GM18498 (cell line): Measurements from ENCODE around the gene RXFP1.

ENCODE experiments used
- ATAC-seq: cut with Tn5 transposase; IDR thresholded peaks from one replicate; pipeline ENCODE4 v1.9.1; 2021; ENCODE audit warnings: mild to moderate bottlenecking, moderate library complexity; ENCODE audit not compliant: unreplicated experiment

The RXFP1 gene

GRCh38 chr4:158540125-158540907 lies 18.6 kb downstream of the RXFP1 start:
- ATAC-seq, result no peak

GRCh38 chr4:158541506-158541905 lies 19.8 kb downstream of the RXFP1 start:
- no peak for ATAC-seq

- no peak for ATAC-seq
These were observed 21.5 kb downstream of the RXFP1 start for GRCh38 chr4:158543191-158543590.

GRCh38 chr4:158544141-158544540 lies 22.5 kb downstream of the RXFP1 start:
- no peak for ATAC-seq

- no peak for ATAC-seq
These were observed 31.7 kb downstream of the RXFP1 start for GRCh38 chr4:158553364-158553763.

- ATAC-seq, result no peak
These were observed 38.6 kb downstream of the RXFP1 start for GRCh38 chr4:158560284-158560683.

- ATAC-seq, result no peak
These were observed 45.2 kb downstream of the RXFP1 start for GRCh38 chr4:158566860-158567259.

- ATAC-seq, result no peak
These were observed 50.1 kb downstream of the RXFP1 start for GRCh38 chr4:158571736-158572135.

GRCh38 chr4:158572608-158573007 lies 50.9 kb downstream of the RXFP1 start:
- ATAC-seq, result no peak

- no peak for ATAC-seq
These were observed 56.8 kb downstream of the RXFP1 start for GRCh38 chr4:158578476-158578875.

- ATAC-seq, result no peak
These were observed 58.4 kb downstream of the RXFP1 start for GRCh38 chr4:158580064-158580463.

- no peak for ATAC-seq
These were observed 59.5 kb downstream of the RXFP1 start for GRCh38 chr4:158581161-158581560.

- ATAC-seq, result no peak
These were observed 65.2 kb downstream of the RXFP1 start for GRCh38 chr4:158586881-158587280.

- no peak for ATAC-seq
These were observed 66.6 kb downstream of the RXFP1 start for GRCh38 chr4:158588285-158588684.

GRCh38 chr4:158588777-158589176 lies 67.1 kb downstream of the RXFP1 start:
- no peak for ATAC-seq

- no peak for ATAC-seq
These were observed 68.6 kb downstream of the RXFP1 start for GRCh38 chr4:158590306-158590705.

- no peak for ATAC-seq
These were observed 69.1 kb downstream of the RXFP1 start for GRCh38 chr4:158590824-158591223.

- ATAC-seq, result no peak
These were observed 76.4 kb downstream of the RXFP1 start for GRCh38 chr4:158597879-158598596.

GRCh38 chr4:158599150-158599549 lies 77.5 kb downstream of the RXFP1 start:
- ATAC-seq, result no peak

GRCh38 chr4:158599765-158600498 lies 78.2 kb downstream of the RXFP1 start:
- ATAC-seq, result no peak

GRCh38 chr4:158604369-158604768 lies 82.7 kb downstream of the RXFP1 start:
- ATAC-seq, result no peak

GRCh38 chr4:158605393-158605792 lies 83.7 kb downstream of the RXFP1 start:
- ATAC-seq, result no peak
